Rectal smooth muscle tissue (tissue), 1 donor: Measurements from ENCODE around the gene NOC4L.

ENCODE experiments used
- H3K27ac ChIP-seq: one replicate; pipeline ENCODE4 v1.7.0; 2013; ENCODE audit warnings: low read depth, low read length, inconsistent platforms
- H3K27me3 ChIP-seq: one replicate; pipeline ENCODE4 v1.7.0; 2013; ENCODE audit warnings: low read length; ENCODE audit not compliant: control insufficient read depth, insufficient read depth
- H3K36me3 ChIP-seq: one replicate; pipeline ENCODE4 v1.7.0; 2013; ENCODE audit warnings: low read length; ENCODE audit not compliant: control insufficient read depth, insufficient read depth
- H3K4me1 ChIP-seq: one replicate; pipeline ENCODE4 v1.7.0; 2013; ENCODE audit warnings: low read length; ENCODE audit not compliant: control insufficient read depth, insufficient read depth
- H3K4me3 ChIP-seq: one replicate; pipeline ENCODE4 v1.7.0; 2013; ENCODE audit warnings: low read length
- H3K9ac ChIP-seq: one replicate; pipeline ENCODE4 v1.7.0; 2013; ENCODE audit warnings: low read length

NOC4L gene

GRCh38 chr12:132110677-132111076 lies 33.6 kb upstream of the NOC4L start:
- H3K27ac ChIP-seq = no peak overlapping the region
- H3K4me1 ChIP-seq = no peaks in the 10 kb centered on the region
- H3K36me3 ChIP-seq = peaks cover 9% of the 10 kb centered on the region
- no peaks in the 10 kb centered on the region for H3K27me3 ChIP-seq
- no peak overlapping the region for H3K9ac ChIP-seq
- no peak overlapping the region for H3K4me3 ChIP-seq

GRCh38 chr12:132111654-132112304 lies 32.5 kb upstream of the NOC4L start:
- Histone ChIP-seq H3K27ac (no peak overlapping the region), H3K4me1 (no peaks in the 10 kb centered on the region), H3K9ac (no peak overlapping the region), H3K36me3 (peaks cover 13% of the 10 kb centered on the region), H3K4me3 (no peak overlapping the region), H3K27me3 (no peaks in the 10 kb centered on the region)

GRCh38 chr12:132114667-132115066 lies 29.6 kb upstream of the NOC4L start:
- no peaks in the 10 kb centered on the region for H3K4me1 ChIP-seq
- H3K9ac ChIP-seq = no peak overlapping the region
- peaks cover 16% of the 10 kb centered on the region for H3K36me3 ChIP-seq

GRCh38 chr12:132115500-132115899 lies 28.8 kb upstream of the NOC4L start:
- H3K27me3 ChIP-seq = no peaks in the 10 kb centered on the region
- no peak overlapping the region for H3K27ac ChIP-seq
- H3K36me3 ChIP-seq = peaks cover 13% of the 10 kb centered on the region
- no peaks in the 10 kb centered on the region for H3K4me1 ChIP-seq
- H3K9ac ChIP-seq = no peak overlapping the region
- H3K4me3 ChIP-seq = no peak overlapping the region

More at GRCh38 chr12:132114667-132115066, 29.6 kb upstream of the NOC4L start:
- Histone ChIP-seq H3K27ac (no peak overlapping the region), H3K4me3 (no peak overlapping the region), H3K27me3 (no peaks in the 10 kb centered on the region)

- H3K36me3 ChIP-seq = peaks cover 13% of the 10 kb centered on the region
- no peak overlapping the region for H3K27ac ChIP-seq
Measured at GRCh38 chr12:132116709-132117557, 27.3 kb upstream of the NOC4L start.

GRCh38 chr12:132117558-132117875 lies 26.7 kb upstream of the NOC4L start:
- no peak overlapping the region for H3K27ac ChIP-seq
- H3K4me1 ChIP-seq = no peaks in the 10 kb centered on the region
- H3K27me3 ChIP-seq = no peaks in the 10 kb centered on the region
- no peak overlapping the region for H3K9ac ChIP-seq
- H3K4me3 ChIP-seq = no peak overlapping the region
- peaks cover 13% of the 10 kb centered on the region for H3K36me3 ChIP-seq

More at GRCh38 chr12:132116709-132117557, 27.3 kb upstream of the NOC4L start:
- Histone ChIP-seq H3K4me3 (no peak overlapping the region), H3K27me3 (no peaks in the 10 kb centered on the region), H3K4me1 (no peaks in the 10 kb centered on the region), H3K9ac (no peak overlapping the region)

GRCh38 chr12:132118876-132119275 lies 25.4 kb upstream of the NOC4L start:
- Histone ChIP-seq H3K4me3 (no peak overlapping the region), H3K27ac (no peak overlapping the region), H3K9ac (no peak overlapping the region), H3K4me1 (no peaks in the 10 kb centered on the region), H3K27me3 (no peaks in the 10 kb centered on the region), H3K36me3 (peaks cover 13% of the 10 kb centered on the region)

GRCh38 chr12:132121283-132121682 lies 23.0 kb upstream of the NOC4L start:
- H3K9ac ChIP-seq = no peak overlapping the region
- no peak overlapping the region for H3K4me3 ChIP-seq
- H3K27ac ChIP-seq = no peak overlapping the region
- no peaks in the 10 kb centered on the region for H3K4me1 ChIP-seq
- H3K36me3 ChIP-seq = peaks cover 10% of the 10 kb centered on the region
- H3K27me3 ChIP-seq = no peaks in the 10 kb centered on the region

- peaks cover 22% of the 10 kb centered on the region for H3K36me3 ChIP-seq
- no peak overlapping the region for H3K9ac ChIP-seq
- H3K4me1 ChIP-seq = no peaks in the 10 kb centered on the region
- H3K27ac ChIP-seq = no peak overlapping the region
- H3K27me3 ChIP-seq = no peaks in the 10 kb centered on the region
- no peak overlapping the region for H3K4me3 ChIP-seq
Measured at GRCh38 chr12:132123970-132124765, 20.1 kb upstream of the NOC4L start.

- H3K9ac ChIP-seq = no peak overlapping the region
- no peak overlapping the region for H3K4me3 ChIP-seq
- H3K4me1 ChIP-seq = no peaks in the 10 kb centered on the region
- H3K36me3 ChIP-seq = peaks cover 22% of the 10 kb centered on the region
- no peaks in the 10 kb centered on the region for H3K27me3 ChIP-seq
- H3K27ac ChIP-seq = no peak overlapping the region
Measured at GRCh38 chr12:132124766-132125425, 19.4 kb upstream of the NOC4L start.

- no peak overlapping the region for H3K27ac ChIP-seq
- peaks cover 22% of the 10 kb centered on the region for H3K36me3 ChIP-seq
- H3K27me3 ChIP-seq = no peaks in the 10 kb centered on the region
- H3K4me3 ChIP-seq = no peak overlapping the region
- no peak overlapping the region for H3K9ac ChIP-seq
- H3K4me1 ChIP-seq = no peaks in the 10 kb centered on the region
Measured at GRCh38 chr12:132125736-132126135, 18.5 kb upstream of the NOC4L start.

- no peaks in the 10 kb centered on the region for H3K27me3 ChIP-seq
- H3K4me1 ChIP-seq = no peaks in the 10 kb centered on the region
- H3K4me3 ChIP-seq = no peak overlapping the region
- no peak overlapping the region for H3K9ac ChIP-seq
- no peak overlapping the region for H3K27ac ChIP-seq
- H3K36me3 ChIP-seq = peaks cover 22% of the 10 kb centered on the region
Measured at GRCh38 chr12:132127041-132127440, 17.2 kb upstream of the NOC4L start.
